Fibroblast of lung (primary cell): ENCODE results near the gene AAR2. TPM values are rescaled to one million over a fixed set of nuclear protein-coding genes. Genes with fewer than 3 reads are reported as not detected.

Experiments used
- DNase-seq, 2 donors: peaks; one replicate each; pipeline versions ENCODE4 v3.0.0 to v3.0.0-alpha.2; 2010; ENCODE audit warnings: low read depth in 2 of 2
- H2AFZ ChIP-seq: 2 replicates; pipeline ENCODE4 v1.5.1; 2012; ENCODE audit warnings: low read length, control low read depth, inconsistent platforms
- H3K27ac ChIP-seq: 2 replicates; pipeline ENCODE4 v1.5.1; 2011; ENCODE audit warnings: low read length, control low read depth; ENCODE audit not compliant: insufficient read depth
- H3K27me3 ChIP-seq: 2 replicates; pipeline ENCODE4 v1.5.1; 2011; ENCODE audit warnings: mild to moderate bottlenecking, low read length; ENCODE audit not compliant: control insufficient read depth, insufficient read depth
- H3K36me3 ChIP-seq: 2 replicates; pipeline ENCODE4 v1.5.1; 2011; ENCODE audit warnings: low read length; ENCODE audit not compliant: control insufficient read depth, insufficient read depth
- H3K4me1 ChIP-seq: 2 replicates; pipeline ENCODE4 v1.5.1; 2011; ENCODE audit warnings: low read length; ENCODE audit not compliant: control insufficient read depth, insufficient read depth; ENCODE audit errors: extremely low read depth
- H3K4me2 ChIP-seq: 2 replicates; pipeline ENCODE4 v1.5.1; 2011; ENCODE audit warnings: low read length, control low read depth; ENCODE audit not compliant: insufficient read depth; ENCODE audit errors: extremely low read depth
- H3K4me3 ChIP-seq, 4 experiments: fragments of 200-600 bp in 1 of 4; sonication (generic) in 1 of 4; replicated peaks in 1 of 4; 2 replicates each; pipeline ENCODE4 v1.5.1; 2011 to 2016; ENCODE audit warnings: low read length in 4 of 4, low read depth in 3 of 4, mild to moderate bottlenecking in 3 of 4, control low read depth in 2 of 4, inconsistent platforms in 1 of 4, mixed read lengths in 1 of 4; ENCODE audit not compliant: insufficient read depth in 1 of 4; ENCODE audit errors: control extremely low read depth in 1 of 4
- H3K79me2 ChIP-seq: 2 replicates; pipeline ENCODE4 v1.5.1; 2012; ENCODE audit warnings: mild to moderate bottlenecking, low read length, inconsistent platforms; ENCODE audit not compliant: control insufficient read depth, insufficient read depth
- H3K9ac ChIP-seq: 2 replicates; pipeline ENCODE4 v1.5.1; 2011; ENCODE audit warnings: mild to moderate bottlenecking, low read length, control low read depth; ENCODE audit not compliant: insufficient read depth
- H3K9me3 ChIP-seq: 2 replicates; pipeline ENCODE4 v1.5.1; 2012; ENCODE audit warnings: low read depth, low read length; ENCODE audit not compliant: control insufficient read depth, insufficient read depth
- H4K20me1 ChIP-seq: 2 replicates; pipeline ENCODE4 v1.5.1; 2011; ENCODE audit warnings: low read length; ENCODE audit not compliant: control insufficient read depth, insufficient read depth; ENCODE audit errors: extremely low read depth
- CTCF ChIP-seq, 2 donors: IDR thresholded peaks in 1 of 2; conservative IDR thresholded peaks in 1 of 2; 1 replicate in 1 of 2; 2 replicates in 1 of 2; pipeline ENCODE4 v1.5.1; 2011 to 2012; ENCODE audit warnings: low read length in 2 of 2, control low read depth in 1 of 2, inconsistent platforms in 1 of 2, low read depth in 1 of 2, mild to moderate bottlenecking in 1 of 2
- EZH2 ChIP-seq: IDR thresholded peaks from 2 replicates; pipeline ENCODE4 v1.5.1; 2012; ENCODE audit warnings: low read length, control low read depth, mild to moderate bottlenecking; ENCODE audit errors: missing control alignments
- polyA plus RNA-seq, 2 donors: library from polyadenylated mRNA; depleted of rRNA in 1 of 2; stranded (reverse) in 1 of 2; unstranded in 1 of 2; fragments of >200 nt; gene quantifications; 2 replicates each; pipeline ENCODE4 v1.2.1, GENCODE V29; 2011 to 2012; ENCODE audit warnings: missing spikeins in 1 of 2
- total RNA-seq: library from RNA; depleted of rRNA; stranded (reverse); fragments of >200 nt; gene quantifications from 2 replicates; pipeline ENCODE4 v1.2.1, GENCODE V29; 2014

Gene AAR2
- total and polyA plus RNA-seq, 2 donors (not counting 1 experiment from before 2014, with no cell fraction given) = 24.6 to 25.3 TPM

DNA sequence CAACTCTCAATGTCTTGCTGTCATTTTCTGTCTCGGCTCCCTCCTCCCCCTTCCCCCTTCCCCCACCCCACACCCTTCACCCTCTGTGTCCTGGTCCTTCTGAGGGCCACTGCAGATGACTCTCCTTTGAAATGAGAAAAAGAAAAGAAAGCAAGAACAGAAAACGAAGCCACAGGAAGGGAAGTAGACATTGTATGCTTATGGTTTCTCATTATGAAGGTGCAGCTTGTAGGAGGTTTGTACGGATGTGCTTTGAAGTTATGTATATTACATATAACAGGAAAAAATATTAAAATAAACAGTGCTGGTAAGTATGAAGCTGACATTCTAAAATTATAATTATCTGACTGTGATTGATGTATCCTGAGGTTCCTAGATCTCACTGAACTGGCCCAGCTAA lies 6.3 kb upstream of the AAR2 start:
- Histone ChIP-seq H3K27me3 (no peaks in the 10 kb centered on the region), H3K4me1 (no peaks in the 10 kb centered on the region), H3K27ac (no peak overlapping the region), H3K79me2 (no peaks in the 10 kb centered on the region), H4K20me1 (no peaks in the 10 kb centered on the region), H3K4me3 (no peak overlapping the region), H3K4me2 (no peak overlapping the region), H3K9ac (no peak overlapping the region), H2AFZ (no peak overlapping the region), H3K9me3 (no peaks in the 10 kb centered on the region), H3K36me3 (no peaks in the 10 kb centered on the region)
- TF ChIP-seq EZH2 (no peak), CTCF (conservative IDR thresholded peaks at IDR 0.05 in 1 of 2, IDR thresholded peaks at IDR 0.05 in 1 of 2; ENCODE audit: low read depth in 1 of 2, low read length in 2 of 2) (no peak)
- DNase-seq = no peak

DNA sequence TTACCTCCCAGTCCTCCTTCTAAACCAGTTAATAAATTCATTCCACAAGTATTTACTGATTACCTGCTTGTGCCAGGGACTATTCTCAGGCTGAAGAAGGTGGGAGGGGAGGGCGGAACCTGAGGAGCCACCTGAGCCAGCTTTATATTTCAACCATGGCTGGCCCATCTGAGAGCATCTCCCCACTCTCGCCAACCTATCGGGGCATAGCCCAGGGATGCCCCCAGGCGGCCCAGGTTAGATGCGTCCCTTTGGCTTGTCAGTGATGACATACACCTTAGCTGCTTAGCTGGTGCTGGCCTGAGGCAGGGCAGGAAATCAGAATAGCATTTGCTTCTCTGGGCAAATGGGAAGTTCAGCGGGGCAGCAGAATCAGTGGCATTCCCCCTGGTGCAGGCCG lies 4.9 kb upstream of the AAR2 start:
- TF ChIP-seq CTCF (conservative IDR thresholded peaks at IDR 0.05 in 1 of 2, IDR thresholded peaks at IDR 0.05 in 1 of 2; ENCODE audit: low read depth in 1 of 2, low read length in 2 of 2) (no peak), EZH2 (no peak)
- no peak overlapping the region for H2AFZ ChIP-seq
- peaks cover 3% of the 10 kb centered on the region for H3K79me2 ChIP-seq
- H3K9me3 ChIP-seq = no peaks in the 10 kb centered on the region
- H3K27ac ChIP-seq = no peak overlapping the region
- no peaks in the 10 kb centered on the region for H3K4me1 ChIP-seq
- H3K4me3 ChIP-seq = no peak overlapping the region
- no peak overlapping the region for H3K9ac ChIP-seq
- no peaks in the 10 kb centered on the region for H4K20me1 ChIP-seq
- DNase-seq = no peak
- no peaks in the 10 kb centered on the region for H3K27me3 ChIP-seq
- no peak overlapping the region for H3K4me2 ChIP-seq
- H3K36me3 ChIP-seq = no peaks in the 10 kb centered on the region

DNA sequence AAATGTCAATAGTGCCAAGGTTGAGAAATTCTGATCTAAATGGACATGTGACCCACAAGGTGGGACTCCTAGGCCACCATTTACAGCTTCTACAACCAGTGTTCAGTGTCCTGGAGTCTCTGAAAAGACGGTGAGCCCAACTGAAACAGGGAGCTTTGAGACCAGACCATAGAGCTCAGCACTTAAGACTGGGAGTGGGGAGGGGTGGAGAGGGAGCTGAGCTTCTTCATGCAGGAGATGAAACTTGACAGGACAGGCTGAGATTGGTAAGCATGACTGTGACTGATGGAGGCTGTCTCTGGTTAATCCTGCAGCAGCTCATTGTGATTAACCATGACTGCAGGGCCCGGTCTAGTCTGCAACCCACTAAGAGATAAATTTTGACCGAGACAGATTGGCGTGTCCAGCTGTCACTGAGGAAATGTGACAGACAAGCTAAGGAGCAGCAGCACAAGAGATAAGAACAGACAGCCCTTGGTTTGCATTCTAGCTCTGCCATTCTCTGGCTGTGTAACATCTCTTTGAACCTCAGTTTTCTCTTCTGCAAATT lies 1.4 kb upstream of the AAR2 start:
- H3K9ac ChIP-seq = no peak overlapping the region
- peaks cover 4% of the 10 kb centered on the region for H3K4me1 ChIP-seq
- no peak overlapping the region for H3K27ac ChIP-seq
- H2AFZ ChIP-seq = no peak overlapping the region
- no peaks in the 10 kb centered on the region for H4K20me1 ChIP-seq
- H3K4me2 ChIP-seq = no peak overlapping the region
- no peaks in the 10 kb centered on the region for H3K36me3 ChIP-seq
- TF ChIP-seq CTCF (conservative IDR thresholded peaks at IDR 0.05 in 1 of 2, IDR thresholded peaks at IDR 0.05 in 1 of 2; ENCODE audit: low read depth in 1 of 2, low read length in 2 of 2) = no peak
- TF ChIP-seq EZH2 = no peak
- DNase-seq = no peak
- no peaks in the 10 kb centered on the region for H3K27me3 ChIP-seq
- H3K79me2 ChIP-seq = peaks cover 33% of the 10 kb centered on the region
- H3K9me3 ChIP-seq = no peaks in the 10 kb centered on the region
- H3K4me3 ChIP-seq = no peak overlapping the region
